HG03432 (cell line): ENCODE results near the gene ADGRL3.
A peak's percentile ranks its signal among the peaks of the same experiment; 100 is the strongest.
"Not testable (repeated sequence)": the region's sequence is repeated elsewhere in the genome, so short reads cannot be mapped to it uniquely, and the experiment has no call there.

Experiments
- ATAC-seq: cut with Tn5 transposase; IDR thresholded peaks from one replicate; pipeline ENCODE4 v1.9.1; 2021; ENCODE audit warnings: mild to moderate bottlenecking, moderate library complexity; ENCODE audit not compliant: unreplicated experiment

The ADGRL3 gene

DNA sequence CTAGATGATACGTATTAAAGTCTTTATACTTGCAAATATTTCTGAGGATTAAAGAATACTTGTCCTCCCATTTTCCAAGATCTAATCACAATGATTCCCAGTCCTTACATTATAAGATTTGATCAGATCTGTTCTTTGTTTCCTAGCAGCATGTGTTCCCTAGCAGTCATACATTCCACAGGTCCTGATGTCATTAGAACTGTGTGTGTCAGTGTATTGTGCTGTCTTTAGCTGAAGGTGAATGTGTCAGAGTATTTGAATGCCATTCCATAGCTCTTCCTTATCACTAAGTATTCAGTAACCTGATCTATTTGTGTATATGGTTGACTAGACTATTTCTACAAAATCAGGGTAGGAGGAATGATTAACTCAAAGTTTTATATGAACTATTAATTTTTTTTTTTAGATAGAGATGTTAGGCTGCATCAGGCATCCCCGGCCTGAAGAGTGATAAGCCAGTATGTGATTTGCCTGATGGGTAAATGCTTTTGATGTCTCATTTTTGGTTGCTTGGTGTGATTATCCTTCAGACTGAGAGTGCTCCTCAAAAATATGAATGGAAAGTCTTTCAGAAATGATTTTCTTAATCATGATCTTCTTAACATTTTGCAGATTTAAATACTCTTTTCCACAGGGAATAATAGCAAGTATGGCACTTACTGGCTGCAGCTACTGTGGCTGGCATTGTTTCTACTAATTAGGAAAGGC, 4.4 kb downstream of the ADGRL3 start:
- no peak for ATAC-seq

DNA sequence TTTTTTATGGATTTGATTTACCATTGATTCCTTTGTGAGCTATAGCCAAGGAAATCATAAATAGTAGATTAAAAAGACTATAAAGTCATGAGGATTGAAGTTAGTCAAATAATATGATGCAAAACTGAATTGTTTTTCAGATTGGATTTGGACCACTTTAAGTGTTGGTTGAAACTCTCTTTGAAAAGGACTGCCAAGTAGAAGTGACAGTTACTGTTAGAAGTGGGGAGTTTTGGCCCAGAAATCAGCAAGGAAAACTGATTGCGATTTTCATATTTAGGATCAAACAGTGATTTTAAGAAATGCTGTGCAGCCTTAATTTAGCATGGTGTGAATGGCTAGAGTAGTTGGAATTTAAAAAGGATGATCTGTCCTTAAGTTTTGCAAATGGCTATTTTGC, 4.9 kb downstream of the ADGRL3 start:
- ATAC-seq: no peak

DNA sequence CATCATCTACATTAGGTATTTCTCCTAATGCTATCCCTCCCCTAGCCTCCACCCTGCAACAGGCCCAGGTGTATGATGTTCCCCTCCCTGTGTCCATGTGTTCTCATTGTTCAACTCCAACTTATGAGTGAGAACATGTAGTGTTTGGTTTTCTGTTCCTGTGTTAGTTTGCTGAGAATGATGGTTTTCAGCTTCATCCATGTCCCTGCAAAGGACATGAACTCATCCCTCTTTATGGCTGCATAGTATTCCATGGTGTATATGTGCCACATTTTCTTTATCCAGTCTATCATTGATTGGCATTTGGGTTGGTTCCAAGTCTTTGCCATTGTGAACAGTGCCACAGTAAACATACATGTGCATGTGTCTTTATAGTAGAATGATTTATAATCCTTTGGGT, 7.0 kb downstream of the ADGRL3 start:
- ATAC-seq: not testable (repeated sequence)

DNA sequence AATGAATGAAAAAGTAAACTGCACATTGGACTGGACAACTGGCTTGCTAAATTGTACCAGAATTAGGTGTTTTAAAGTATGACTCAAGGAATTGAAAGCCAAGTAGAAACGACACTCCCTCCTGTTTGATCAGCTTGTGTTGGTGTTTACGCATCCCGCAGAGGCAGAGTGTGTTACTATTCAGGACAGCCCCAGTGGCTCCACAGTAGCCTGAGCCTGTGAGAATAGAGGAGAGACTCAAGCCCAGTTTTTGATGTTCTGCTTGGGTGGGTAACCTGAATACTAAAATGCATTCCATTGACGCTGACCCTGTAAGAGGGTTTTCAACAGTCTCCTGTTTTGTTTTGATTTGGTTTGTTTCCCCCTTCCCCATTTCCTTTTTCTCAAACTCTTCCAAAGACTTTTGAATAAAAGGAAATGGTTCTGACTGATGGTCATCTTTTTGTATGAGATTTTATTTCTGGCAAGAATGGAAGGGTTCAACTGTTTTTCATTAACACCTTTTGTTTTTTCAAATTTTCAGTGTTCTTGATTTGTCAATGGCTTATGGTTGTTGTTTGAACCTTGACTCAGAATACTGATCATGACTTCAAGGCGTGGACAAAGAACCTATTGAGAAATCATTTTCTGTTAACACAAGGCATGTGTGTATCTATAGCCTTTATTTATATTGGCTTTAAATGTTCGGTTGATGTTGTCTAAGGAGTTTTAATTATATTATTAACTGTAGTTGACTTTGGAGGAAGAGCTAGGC, 10.2 kb downstream of the ADGRL3 start:
- ATAC-seq: no peak

DNA sequence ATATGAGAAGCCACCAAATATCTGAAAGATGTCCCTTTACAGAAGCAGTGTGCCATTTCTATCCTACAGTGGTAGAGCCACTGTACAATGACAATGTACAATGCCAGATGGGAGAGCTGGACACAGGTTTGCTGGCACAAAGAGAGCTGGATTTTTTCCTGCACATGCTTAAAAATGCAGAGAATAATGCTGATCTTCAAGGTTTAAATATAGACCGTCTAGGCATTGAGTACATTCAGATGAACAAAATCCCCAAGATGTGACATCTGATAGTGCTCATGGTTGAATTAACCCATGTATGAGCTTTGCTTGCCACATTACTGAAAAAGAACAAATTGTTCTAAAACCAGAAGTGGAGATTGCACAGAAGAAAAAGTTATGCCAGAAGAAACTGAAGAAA, 11.7 kb downstream of the ADGRL3 start:
- ATAC-seq: no peak

DNA sequence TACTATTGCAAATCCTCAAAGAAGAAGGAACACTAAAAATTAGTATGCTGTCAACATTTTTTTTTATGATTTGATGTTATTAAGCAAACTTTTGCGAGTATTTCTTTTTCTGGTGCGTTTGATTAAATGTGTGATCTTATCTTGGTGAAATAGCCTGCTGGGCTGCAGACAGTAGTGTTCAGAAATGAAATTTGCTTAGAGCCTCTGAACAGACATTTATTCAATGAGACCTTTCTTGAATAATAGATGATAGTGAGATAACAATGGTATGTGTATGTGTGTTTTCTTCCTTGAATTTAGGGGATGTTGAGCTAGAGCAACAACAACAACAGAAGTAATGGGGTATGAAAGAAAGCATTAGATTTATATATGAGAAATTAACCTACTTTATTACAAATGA, 12.7 kb downstream of the ADGRL3 start:
- ATAC-seq: no peak

DNA sequence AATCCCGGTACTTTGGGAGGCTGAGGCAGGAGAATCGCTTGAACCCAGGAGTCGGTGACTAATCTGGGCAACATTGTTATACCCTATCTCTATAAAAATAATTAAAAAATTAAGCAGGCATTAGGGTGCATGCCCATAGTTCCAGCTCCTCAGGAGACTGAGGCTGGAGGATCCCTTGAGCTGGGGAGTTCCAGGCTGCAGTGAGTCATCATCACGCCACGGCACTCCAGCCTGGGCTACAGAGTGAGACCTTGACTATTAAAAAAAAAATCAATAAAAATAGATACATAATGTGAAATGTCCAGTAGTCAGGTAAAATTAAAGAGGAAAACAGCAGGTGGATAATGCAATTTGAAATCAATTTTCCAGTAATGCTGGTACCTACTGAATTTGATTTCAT, 14.6 kb downstream of the ADGRL3 start:
- no peak for ATAC-seq

DNA sequence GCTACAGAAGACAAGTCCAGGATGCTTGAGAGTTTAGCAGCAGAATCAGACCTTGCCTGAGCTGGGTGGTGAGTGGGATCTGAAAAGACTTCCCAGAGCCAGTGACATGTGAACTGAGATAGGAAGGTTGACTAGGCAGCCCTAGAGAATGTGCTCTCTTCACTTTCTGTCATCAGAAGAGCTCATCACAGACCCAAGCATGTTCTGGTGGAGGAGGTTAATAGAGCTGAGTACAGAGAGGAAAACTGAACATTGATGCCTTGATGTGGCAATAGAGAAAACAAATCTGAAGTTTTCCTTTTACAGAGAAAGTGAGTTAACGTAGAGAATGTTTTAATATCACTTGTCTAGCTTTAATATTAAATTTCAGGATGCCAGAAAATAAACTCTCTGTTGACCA, 17.1 kb downstream of the ADGRL3 start:
- no peak for ATAC-seq

DNA sequence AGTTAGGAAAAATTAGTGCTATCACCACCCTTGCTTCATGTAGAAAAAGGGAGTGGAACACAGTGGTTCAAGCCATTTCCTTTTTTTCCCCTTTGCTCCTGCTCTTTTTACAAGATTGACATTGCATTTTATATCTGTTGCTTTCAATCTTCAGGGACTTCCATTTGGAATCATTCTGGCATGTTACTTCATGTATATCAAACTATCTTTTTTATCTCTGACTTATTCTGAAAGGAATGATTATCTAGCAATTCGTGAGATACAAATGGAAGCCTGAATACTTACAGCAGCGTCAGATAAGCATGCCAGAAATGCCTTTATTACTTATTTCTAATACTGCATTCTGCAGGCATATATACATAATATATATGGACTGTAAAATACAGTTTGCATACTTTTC, 20.4 kb downstream of the ADGRL3 start:
- no peak for ATAC-seq

DNA sequence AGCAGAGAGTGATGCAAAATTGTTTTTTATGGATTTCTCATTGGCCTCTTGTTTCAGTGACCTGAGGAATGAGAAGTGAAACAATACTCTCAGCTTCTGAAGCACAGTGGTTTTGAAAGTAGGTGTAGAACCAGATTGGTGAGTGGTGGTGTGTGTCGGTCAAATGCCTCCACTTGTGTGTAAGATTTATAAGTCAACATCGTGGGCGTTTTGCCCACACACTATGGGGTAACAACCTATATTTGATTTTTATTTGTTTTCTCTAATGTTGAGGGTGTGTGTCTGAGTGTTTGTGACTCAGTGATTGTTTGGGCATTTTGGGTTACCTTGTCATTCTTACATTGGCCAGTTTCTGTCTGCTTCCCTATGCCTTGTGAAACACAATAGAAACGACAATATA, 23.3 kb downstream of the ADGRL3 start:
- no peak for ATAC-seq

DNA sequence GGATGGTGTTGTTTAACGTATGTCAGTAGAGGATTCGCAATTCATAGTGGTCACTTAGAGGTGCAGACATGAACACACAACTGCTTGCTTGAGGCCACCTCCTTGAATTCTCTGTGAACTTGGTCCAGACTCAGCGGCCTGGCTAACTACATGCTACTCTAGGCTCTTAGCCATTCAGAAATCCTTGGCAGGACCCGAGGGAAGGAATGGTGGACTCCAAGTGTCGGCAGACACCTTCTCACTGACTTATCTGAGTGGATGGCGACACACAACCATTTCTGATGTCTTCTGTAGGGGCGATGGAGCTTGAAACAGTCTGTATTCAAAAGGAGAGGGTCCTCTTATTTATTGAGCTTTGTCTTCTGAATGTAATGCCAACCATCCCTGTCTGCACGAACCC, 24.4 kb downstream of the ADGRL3 start:
- ATAC-seq: no peak

DNA sequence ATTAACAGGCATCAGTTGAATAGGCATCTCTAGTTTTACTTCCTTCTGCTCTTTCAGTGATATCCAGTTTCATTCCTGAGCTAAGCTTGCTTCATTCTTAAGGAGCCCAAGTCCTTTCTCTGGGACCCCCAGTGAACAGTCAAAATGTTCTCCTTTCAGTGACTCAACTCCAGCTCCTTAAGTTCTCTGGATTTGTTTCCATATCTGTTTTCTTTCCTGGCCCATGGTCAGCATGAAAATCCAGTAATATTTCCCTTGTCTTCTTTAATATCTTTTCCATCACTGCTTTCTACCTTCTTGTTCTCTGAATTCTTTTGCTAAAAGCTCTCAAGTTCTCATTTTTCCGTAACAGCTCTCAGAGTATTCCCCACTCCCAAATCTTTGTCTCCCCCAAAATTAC, 25.5 kb downstream of the ADGRL3 start:
- ATAC-seq: no peak

DNA sequence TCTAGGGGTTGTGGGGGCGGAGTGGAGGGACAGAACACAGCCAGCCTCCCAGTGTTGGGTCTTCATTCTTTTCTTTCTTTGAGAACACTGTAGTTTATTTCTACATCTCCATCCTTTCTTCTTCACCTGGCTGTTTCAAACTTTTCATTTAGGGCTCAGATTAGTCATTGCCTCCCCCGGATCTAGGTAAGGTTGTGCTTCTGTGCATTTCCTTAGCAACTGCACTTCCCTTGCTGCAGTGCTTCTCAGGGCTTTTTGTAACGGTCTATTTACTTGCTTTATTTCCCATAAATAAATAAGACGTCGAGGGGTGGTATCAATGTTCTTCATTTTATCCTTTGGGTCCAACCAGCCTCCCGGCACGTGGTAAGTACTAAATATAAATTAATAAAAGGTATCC, 31.3 kb downstream of the ADGRL3 start:
- ATAC-seq: no peak

DNA sequence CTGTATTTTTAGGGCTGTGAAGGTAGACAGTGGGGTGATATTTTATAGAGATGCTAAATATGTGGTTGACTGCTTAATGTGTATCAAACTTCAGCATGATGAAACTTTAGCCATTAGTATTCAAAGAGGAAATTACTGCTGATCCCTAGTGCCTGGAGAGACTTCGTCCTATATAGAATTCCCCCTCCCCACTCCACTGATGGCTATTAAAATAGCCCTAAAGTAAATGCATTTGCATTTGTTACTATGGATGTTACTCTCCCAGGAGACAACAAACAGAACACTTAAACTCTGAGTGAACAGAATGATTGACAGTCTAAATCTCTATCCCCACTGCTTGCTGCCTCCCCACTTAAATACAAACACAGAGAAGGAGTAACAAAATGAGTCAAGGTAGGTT, 39.1 kb downstream of the ADGRL3 start:
- no peak for ATAC-seq

DNA sequence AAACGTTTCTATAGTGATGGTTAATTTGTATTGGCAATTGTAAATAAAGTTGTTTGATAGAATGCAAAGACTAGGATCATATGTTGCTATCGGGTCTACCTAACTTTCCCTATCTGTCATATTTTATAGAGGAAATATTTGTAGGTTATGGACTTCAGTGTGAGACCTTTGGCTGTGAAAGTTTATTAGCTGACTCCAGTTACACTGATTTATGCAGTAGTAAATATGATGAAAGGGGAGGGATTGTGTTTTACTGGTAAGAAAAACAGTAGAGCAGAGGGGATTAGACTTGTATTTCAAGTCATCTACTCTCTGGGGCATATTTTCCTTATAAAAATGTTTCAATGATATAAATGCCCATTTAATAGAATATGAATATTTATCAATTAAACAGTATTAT, 43.8 kb downstream of the ADGRL3 start:
- ATAC-seq: no peak

DNA sequence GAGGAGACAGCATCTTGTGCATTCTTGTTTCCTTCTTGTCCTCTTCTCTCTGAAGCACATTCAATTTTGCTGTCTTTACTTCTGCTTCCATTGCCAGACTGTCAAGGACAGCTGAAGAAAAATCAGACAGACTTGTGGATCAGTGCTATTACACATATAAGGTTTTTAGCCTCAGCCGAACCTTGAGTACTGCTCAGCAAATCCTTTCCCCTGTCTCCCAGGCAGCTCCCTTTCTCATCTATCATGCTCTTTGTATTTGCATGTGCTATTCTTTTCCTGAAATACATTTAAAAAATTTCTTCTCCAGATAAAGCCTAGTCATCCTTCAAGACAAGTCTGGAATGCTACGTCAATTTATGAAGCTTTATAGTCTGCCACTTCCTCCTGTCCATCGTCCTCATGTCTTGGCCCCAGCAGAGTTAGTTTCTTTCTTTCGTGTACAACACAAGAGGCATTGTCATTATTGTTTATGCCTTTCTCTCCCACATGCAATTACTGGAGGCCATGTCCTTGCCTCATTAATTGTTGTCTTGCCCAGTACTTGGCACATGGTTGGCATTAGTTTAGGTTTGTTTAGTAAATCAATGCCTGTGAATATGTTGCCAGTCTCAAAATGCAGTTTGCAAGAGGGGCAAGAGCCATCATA, 45.1 kb downstream of the ADGRL3 start:
- no peak for ATAC-seq

DNA sequence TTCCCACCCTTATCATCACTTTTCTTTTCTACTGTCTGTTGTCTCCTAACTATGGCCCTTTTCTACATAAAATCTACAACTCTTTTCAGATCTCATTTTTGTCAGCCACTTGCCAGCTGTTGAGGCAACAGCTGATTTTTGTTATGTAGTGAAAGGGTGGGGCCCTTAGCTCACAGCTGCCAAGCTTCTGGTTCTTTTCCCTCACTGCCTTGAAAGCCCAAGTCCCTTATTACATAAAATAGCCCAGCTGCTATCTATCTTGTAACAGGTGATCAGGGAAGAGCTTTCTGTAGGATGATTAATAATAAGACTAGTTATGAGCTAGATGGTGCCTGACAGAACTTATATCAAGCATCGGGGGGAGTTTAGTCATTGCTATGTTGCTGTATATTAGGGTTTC, 45.9 kb downstream of the ADGRL3 start:
- ATAC-seq: no peak

DNA sequence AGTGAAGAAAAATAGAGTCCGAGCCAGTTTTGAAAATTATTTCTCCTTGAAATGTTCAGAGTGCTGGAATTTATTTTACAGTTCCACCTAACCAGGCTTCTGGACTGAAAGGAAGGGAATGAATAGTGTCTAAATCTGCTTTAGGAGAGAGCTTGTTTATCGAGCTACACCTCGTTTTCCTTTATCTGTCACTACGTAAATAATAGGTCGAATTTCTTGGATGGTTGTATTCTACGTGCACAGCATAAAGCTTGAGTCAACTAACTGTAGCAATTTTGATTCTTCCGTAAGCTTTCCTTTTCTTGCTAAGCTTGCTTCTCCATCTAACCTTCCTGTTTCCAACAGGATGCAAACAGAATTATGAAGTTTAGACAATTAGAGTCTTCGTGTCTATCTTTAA, 48.6 kb downstream of the ADGRL3 start:
- ATAC-seq: no peak

DNA sequence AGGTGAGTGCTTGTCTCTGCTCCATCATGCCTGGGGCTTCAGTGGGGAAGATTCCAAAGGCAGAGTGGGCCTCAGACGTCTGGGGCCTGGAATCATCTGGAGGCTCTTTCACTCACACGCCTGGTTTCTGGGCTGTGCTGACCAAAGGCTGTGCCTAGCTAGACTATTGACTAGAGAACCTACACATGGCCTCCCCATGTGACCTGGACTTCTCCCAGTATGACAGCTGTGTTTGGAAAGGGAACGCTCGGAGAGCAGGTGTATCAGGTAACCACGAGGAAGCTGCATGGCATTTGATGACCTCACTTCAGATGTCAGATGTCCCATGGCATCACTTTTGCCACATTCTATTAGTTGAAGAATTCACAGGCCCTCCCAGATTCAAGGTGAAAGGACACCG, 51.0 kb downstream of the ADGRL3 start:
- no peak for ATAC-seq

DNA sequence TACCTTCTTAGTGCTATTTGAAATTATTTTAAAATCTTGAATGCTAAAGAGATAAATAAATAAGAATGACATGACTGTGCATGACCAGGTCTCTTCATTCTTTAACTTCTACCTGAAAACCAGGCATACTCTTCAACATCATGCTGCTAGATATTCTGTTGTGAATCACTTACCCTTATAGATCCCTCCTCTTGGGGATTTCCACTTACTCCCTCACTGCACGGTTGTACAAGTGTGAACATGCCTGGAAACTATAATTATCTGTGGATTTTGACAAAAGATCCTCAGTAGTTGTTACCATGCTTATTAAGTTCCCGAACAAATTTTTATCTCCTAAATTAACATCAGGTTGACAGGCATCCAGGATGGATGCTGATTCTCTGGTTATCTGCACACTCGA, 54.3 kb downstream of the ADGRL3 start:
- ATAC-seq: peak; percentile 73

DNA sequence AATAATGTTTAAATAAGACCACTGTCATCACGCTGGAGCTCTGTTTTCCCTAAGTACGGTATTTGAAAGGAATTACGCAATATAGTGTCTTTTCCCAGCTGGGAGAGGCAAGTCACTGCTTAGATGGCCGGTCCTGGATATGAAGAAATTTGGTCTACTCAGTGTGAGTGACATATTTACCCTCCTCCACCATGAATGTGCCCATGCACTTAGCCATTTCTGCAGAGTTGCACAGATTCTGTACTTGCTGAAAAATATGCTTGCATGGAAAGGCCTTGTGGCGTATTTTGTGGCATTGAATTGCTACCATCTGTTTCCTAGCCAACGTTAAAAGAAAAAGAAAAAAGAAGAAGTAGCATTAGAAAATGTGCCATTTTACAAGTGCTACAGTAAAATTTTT, 73.1 kb downstream of the ADGRL3 start:
- ATAC-seq: no peak

DNA sequence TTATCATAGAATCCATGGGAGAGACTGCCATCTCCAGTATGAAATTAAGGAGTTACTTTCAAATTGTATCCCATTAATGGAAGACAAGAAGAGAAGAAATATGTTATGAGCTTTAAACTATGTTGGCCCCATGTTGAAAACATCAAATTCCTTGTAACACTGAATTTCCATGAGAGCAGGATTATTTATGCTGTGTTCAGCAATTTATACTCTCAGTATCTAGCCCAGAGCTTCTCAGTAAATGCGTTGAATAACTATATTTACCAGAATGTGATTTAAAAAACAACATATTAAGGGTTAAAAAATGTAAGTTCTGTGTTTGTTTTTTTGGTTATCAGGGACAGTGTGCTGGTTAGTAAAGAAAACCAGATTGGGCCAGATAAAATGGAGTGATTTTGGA, 74.2 kb downstream of the ADGRL3 start:
- no peak for ATAC-seq
